GM19463 (cell line): ENCODE results near the gene PCNX3.

ENCODE experiments used
- ATAC-seq: cut with Tn5 transposase; IDR thresholded peaks from one replicate; pipeline ENCODE4 v1.9.1; 2021; ENCODE audit warnings: mild to moderate bottlenecking, moderate library complexity; ENCODE audit not compliant: unreplicated experiment

The PCNX3 gene

GRCh38 chr11:65596520-65596919, 19.1 kb upstream of the PCNX3 start:
- ATAC-seq = no peak

- ATAC-seq = no peak
Measured at GRCh38 chr11:65598258-65598699, 17.3 kb upstream of the PCNX3 start.

- no peak for ATAC-seq
Measured at GRCh38 chr11:65599216-65599954, 16.2 kb upstream of the PCNX3 start.

GRCh38 chr11:65599955-65600246, 15.7 kb upstream of the PCNX3 start:
- no peak for ATAC-seq

- no peak for ATAC-seq
Measured at GRCh38 chr11:65604258-65604657, 11.3 kb upstream of the PCNX3 start.

GRCh38 chr11:65606876-65607613, 8.5 kb upstream of the PCNX3 start:
- ATAC-seq = no peak

- no peak for ATAC-seq
Measured at GRCh38 chr11:65607614-65608426, 7.8 kb upstream of the PCNX3 start.

- ATAC-seq = no peak
Measured at GRCh38 chr11:65609229-65609628, 6.3 kb upstream of the PCNX3 start.

- ATAC-seq = no peak
Measured at GRCh38 chr11:65609665-65610064, 5.9 kb upstream of the PCNX3 start.

- ATAC-seq = no peak
Measured at GRCh38 chr11:65610404-65610803, 5.2 kb upstream of the PCNX3 start.

- no peak for ATAC-seq
Measured at GRCh38 chr11:65611028-65611757, 4.4 kb upstream of the PCNX3 start.

GRCh38 chr11:65611758-65612603, 3.6 kb upstream of the PCNX3 start:
- no peak for ATAC-seq

- ATAC-seq = no peak
Measured at GRCh38 chr11:65612691-65613090, 2.9 kb upstream of the PCNX3 start.

- no peak for ATAC-seq
Measured at GRCh38 chr11:65613091-65613928, 2.3 kb upstream of the PCNX3 start.

GRCh38 chr11:65615950-65616574, 486 bp downstream of the PCNX3 start:
- ATAC-seq = no peak

GRCh38 chr11:65616575-65617001, 1.0 kb downstream of the PCNX3 start:
- ATAC-seq = no peak

- no peak for ATAC-seq
Measured at GRCh38 chr11:65617136-65617850, 1.7 kb downstream of the PCNX3 start.
